ENCODE results near the gene DDO. TPM values are rescaled to one million over a fixed set of nuclear protein-coding genes. Genes with fewer than 3 reads are reported as not detected.

The DDO gene
- total RNA-seq, 2 experiments from 2014 or later, result not detected

- H4K20me1 ChIP-seq (ENCODE audit: insufficient read depth, low read length), result no peaks in the 10 kb centered on the region
- H3K27ac ChIP-seq (ENCODE audit: low read depth, low read length, poor library complexity, severe bottlenecking), result no peak overlapping the region
- H3K4me3 ChIP-seq (ENCODE audit: low read depth, low read length, poor library complexity, severe bottlenecking), result no peak overlapping the region
- no peaks in the 10 kb centered on the region for H3K79me2 ChIP-seq (ENCODE audit: insufficient read depth, low read depth, low read length)
- no peaks in the 10 kb centered on the region for H3K9me3 ChIP-seq (ENCODE audit: low read length)
- ChIA-PET POLR2A (interaction anchor here (0.6 kb wide), 1 partner anchor 656 kb away, joined by 3 read pairs; no protein-coding TSS in a partner anchor), CTCF (ENCODE audit: unreplicated experiment) (no interaction called here)
- no peak overlapping the region for H3K4me2 ChIP-seq (ENCODE audit: low read length)
- DNase-seq (ENCODE audit: low spot score), result no peak
- TF ChIP-seq EZH2phosphoT487 (IDR thresholded peaks at IDR 0.05; ENCODE audit: borderline replicate concordance, low read depth, low read length) (no peak), CTCF (conservative IDR thresholded peaks at IDR 0.05; ENCODE audit: low read length) (no peak)
- no TSS peak for BruUV-seq (replicated peaks)
- H3K9me2 ChIP-seq (ENCODE audit: insufficient read depth, low read length), result no peaks in the 10 kb centered on the region
- H3K4me1 ChIP-seq (ENCODE audit: insufficient read depth, low read length, poor library complexity, severe bottlenecking), result no peaks in the 10 kb centered on the region
- intact Hi-C loops (cut with micrococcal nuclease; ENCODE audit: unreplicated experiment), result no loop called here
- no peaks in the 10 kb centered on the region for H3K36me3 ChIP-seq (ENCODE audit: insufficient read depth, low read length)
- H2AFZ ChIP-seq (ENCODE audit: low read length), result no peak overlapping the region
Measured at GRCh38 chr6:110421749-110422443, 6.5 kb upstream of the DDO start.

GRCh38 chr6:110419028-110419739, 3.8 kb upstream of the DDO start:
- intact Hi-C loops (cut with micrococcal nuclease; ENCODE audit: unreplicated experiment), result no loop called here
- Histone ChIP-seq H3K27ac (ENCODE audit: low read depth, low read length, poor library complexity, severe bottlenecking) (no peak overlapping the region), H3K9me2 (ENCODE audit: insufficient read depth, low read length) (no peaks in the 10 kb centered on the region), H4K20me1 (ENCODE audit: insufficient read depth, low read length) (no peaks in the 10 kb centered on the region), H2AFZ (ENCODE audit: low read length) (no peak overlapping the region), H3K79me2 (ENCODE audit: insufficient read depth, low read depth, low read length) (no peaks in the 10 kb centered on the region), H3K4me3 (ENCODE audit: low read depth, low read length, poor library complexity, severe bottlenecking) (no peak overlapping the region), H3K36me3 (ENCODE audit: insufficient read depth, low read length) (no peaks in the 10 kb centered on the region), H3K4me2 (ENCODE audit: low read length) (no peak overlapping the region), H3K9me3 (ENCODE audit: low read length) (no peaks in the 10 kb centered on the region), H3K4me1 (ENCODE audit: insufficient read depth, low read length, poor library complexity, severe bottlenecking) (no peaks in the 10 kb centered on the region)
- no peak for DNase-seq (ENCODE audit: low spot score)
- POLR2A ChIA-PET, result no interaction called here
- CTCF ChIA-PET (ENCODE audit: unreplicated experiment), result no interaction called here
- no peak for TF ChIP-seq EZH2phosphoT487 (IDR thresholded peaks at IDR 0.05; ENCODE audit: borderline replicate concordance, low read depth, low read length)
- TF ChIP-seq CTCF (conservative IDR thresholded peaks at IDR 0.05; ENCODE audit: low read length), result no peak
- BruUV-seq (replicated peaks), result no TSS peak

GRCh38 chr6:110418594-110418993, 3.2 kb upstream of the DDO start:
- no peaks in the 10 kb centered on the region for H3K36me3 ChIP-seq (ENCODE audit: insufficient read depth, low read length)
- H3K27ac ChIP-seq (ENCODE audit: low read depth, low read length, poor library complexity, severe bottlenecking), result no peak overlapping the region
- no peak overlapping the region for H3K4me2 ChIP-seq (ENCODE audit: low read length)
- no peaks in the 10 kb centered on the region for H3K79me2 ChIP-seq (ENCODE audit: insufficient read depth, low read depth, low read length)
- no peaks in the 10 kb centered on the region for H4K20me1 ChIP-seq (ENCODE audit: insufficient read depth, low read length)
- DNase-seq (ENCODE audit: low spot score), result no peak
- no peaks in the 10 kb centered on the region for H3K9me2 ChIP-seq (ENCODE audit: insufficient read depth, low read length)
- ChIA-PET CTCF (ENCODE audit: unreplicated experiment) (no interaction called here), POLR2A (no interaction called here)
- no peaks in the 10 kb centered on the region for H3K9me3 ChIP-seq (ENCODE audit: low read length)
- H3K4me3 ChIP-seq (ENCODE audit: low read depth, low read length, poor library complexity, severe bottlenecking), result no peak overlapping the region
- H3K4me1 ChIP-seq (ENCODE audit: insufficient read depth, low read length, poor library complexity, severe bottlenecking), result no peaks in the 10 kb centered on the region
- TF ChIP-seq CTCF (conservative IDR thresholded peaks at IDR 0.05; ENCODE audit: low read length), result no peak
- TF ChIP-seq EZH2phosphoT487 (IDR thresholded peaks at IDR 0.05; ENCODE audit: borderline replicate concordance, low read depth, low read length), result no peak
- no TSS peak for BruUV-seq (replicated peaks)
- intact Hi-C loops (cut with micrococcal nuclease; ENCODE audit: unreplicated experiment), result no loop called here
- no peak overlapping the region for H2AFZ ChIP-seq (ENCODE audit: low read length)
